GM20431 (cell line): Measurements from ENCODE around the gene ELAC2.

Source experiments
- in situ Hi-C: fragments of 300-500 bp; cut with MseI, MboI; formaldehyde crosslinking; loops from one replicate; pipeline ENCODE4 v1.15.0; 2020; ENCODE audit warnings: low sequenced_read_pairs; ENCODE audit not compliant: unreplicated experiment

The ELAC2 gene

DNA sequence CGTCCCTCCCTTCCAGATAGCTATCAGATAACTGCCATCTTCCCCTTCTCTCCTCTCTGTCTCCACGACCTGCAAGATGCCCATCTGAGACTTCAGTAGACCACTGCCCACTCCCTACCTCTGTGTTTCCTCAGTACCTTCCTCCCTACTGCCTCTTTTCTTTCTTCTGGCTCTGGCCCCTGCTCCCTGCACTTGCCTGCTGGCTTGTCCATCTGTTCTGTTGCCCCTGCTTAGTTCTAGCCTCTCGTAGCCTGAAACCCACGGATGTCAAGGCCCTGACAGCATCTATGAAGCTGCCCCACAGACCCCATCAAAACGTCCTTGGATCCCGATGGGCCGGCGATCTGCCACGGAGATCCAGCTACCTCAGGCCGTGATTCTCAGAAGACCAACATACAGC, 53.0 kb downstream of the ELAC2 start:
- in situ Hi-C loops: no loop called here

- in situ Hi-C loops: no loop called here
These were observed 53.7 kb downstream of the ELAC2 start for GRCh38 chr17:12964162-12964561.

GRCh38 chr17:12963505-12963904, 54.3 kb downstream of the ELAC2 start:
- in situ Hi-C loops: no loop called here

GRCh38 chr17:12961655-12962054, 56.2 kb downstream of the ELAC2 start:
- in situ Hi-C loops: no loop called here

DNA sequence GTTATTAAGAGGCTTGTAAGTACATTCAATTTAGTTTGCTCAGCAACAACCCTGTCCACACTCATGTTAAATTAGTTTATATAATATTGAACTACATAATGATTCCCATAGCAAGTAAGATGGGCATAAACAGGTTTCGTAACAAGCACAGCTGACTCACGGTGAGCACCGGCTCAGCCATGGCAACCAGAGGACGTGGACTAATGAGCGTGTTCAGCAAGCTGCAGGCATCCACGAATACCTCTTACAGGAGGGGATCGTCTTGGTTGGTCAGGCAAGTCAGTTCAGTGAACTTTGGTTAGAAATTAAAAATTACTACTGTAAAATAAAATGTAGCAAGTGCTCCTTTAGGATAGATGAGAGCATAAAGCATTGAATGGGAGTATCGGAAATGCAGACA, 58.4 kb downstream of the ELAC2 start:
- in situ Hi-C loops: no loop called here

GRCh38 chr17:12958786-12959185, 59.0 kb downstream of the ELAC2 start:
- in situ Hi-C loops: no loop called here

DNA sequence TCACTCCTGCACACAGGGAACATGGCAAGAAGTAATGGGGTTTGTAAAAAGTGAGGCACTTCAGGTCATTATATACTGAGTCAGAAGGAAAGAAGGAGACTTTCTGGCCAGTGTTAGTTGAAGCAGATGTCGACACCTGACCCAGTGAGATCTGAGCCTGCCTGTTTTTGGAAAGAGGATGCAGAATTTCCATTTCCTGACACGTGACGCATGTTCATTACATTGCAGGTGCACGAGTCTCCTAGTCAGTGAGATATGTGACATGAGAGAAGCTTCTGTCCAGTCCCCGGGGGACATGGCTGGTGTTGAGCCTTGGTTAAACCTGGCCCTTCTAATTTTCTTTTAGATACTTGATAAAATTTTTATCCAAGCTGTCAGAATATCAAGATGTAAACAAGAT, 62.3 kb downstream of the ELAC2 start:
- in situ Hi-C loops: no loop called here

DNA sequence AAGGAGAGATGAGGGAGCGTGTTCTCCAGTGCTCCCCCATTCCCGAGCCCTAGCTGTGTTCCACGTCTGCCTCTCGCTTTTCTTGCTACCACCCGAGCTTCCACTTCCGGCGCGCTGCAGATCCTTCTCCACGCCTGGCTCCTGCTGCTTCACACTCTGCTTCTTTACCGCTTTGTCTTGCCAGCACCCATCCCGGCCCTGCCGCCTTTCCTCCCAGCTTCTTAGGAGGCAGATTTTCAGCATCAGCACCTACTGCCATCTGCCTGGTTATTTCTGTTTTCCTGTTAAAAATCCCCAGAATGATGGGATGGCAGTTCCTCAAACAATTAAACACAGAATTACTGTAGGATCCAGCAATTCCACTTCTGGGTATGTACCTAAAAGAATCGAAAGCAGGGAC, 64.7 kb downstream of the ELAC2 start:
- in situ Hi-C loops: no loop called here

GRCh38 chr17:12952012-12952411, 65.8 kb downstream of the ELAC2 start:
- in situ Hi-C loops: no loop called here

GRCh38 chr17:12947047-12947446, 70.8 kb downstream of the ELAC2 start:
- in situ Hi-C loops: no loop called here
